ENCODE measurements around the gene SORBS1.

DNA sequence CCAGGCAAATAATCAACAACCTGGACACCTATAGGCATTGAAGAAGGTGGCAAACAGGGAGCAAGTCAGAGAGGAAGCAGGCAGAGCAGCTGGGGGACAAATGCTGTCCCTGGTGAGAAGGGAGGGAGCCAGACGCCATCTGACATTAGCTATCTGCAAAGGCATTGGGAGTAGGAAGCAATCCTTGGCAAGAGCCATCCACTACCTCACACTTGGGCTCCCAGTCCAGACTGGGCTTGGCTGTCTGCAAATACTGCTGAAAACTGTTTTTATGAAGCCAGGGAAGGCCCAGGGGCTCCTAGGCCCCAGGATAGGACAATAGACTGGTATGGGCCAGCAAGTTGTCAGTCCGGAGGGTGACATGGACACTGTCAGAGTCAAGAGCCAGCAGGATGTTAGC, 132.5 kb downstream of the SORBS1 start:
- TF ChIP-seq, protein P1, sequence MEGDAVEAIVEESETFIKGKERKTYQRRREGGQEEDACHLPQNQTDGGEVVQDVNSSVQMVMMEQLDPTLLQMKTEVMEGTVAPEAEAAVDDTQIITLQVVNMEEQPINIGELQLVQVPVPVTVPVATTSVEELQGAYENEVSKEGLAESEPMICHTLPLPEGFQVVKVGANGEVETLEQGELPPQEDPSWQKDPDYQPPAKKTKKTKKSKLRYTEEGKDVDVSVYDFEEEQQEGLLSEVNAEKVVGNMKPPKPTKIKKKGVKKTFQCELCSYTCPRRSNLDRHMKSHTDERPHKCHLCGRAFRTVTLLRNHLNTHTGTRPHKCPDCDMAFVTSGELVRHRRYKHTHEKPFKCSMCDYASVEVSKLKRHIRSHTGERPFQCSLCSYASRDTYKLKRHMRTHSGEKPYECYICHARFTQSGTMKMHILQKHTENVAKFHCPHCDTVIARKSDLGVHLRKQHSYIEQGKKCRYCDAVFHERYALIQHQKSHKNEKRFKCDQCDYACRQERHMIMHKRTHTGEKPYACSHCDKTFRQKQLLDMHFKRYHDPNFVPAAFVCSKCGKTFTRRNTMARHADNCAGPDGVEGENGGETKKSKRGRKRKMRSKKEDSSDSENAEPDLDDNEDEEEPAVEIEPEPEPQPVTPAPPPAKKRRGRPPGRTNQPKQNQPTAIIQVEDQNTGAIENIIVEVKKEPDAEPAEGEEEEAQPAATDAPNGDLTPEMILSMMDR (conservative IDR thresholded peaks at IDR 0.05; ENCODE audit: low read length): no peak
- no peak for TF ChIP-seq EZH2phosphoT487 (IDR thresholded peaks at IDR 0.05; ENCODE audit: borderline replicate concordance, low read depth, low read length)
